ENCODE results near the gene KCNG3. TPM values are rescaled to one million over a fixed set of nuclear protein-coding genes. Genes with fewer than 3 reads are reported as not detected.

The KCNG3 gene
- total and polyA plus RNA-seq, 4 donors = 0.06 to 2.8 (median 0.29) TPM

- ATAC-seq (ENCODE audit: insufficient read depth, low FRiP score) (no peak), DNase-seq (no peak)
- TF ChIP-seq CTCF (IDR thresholded peaks at IDR 0.05; ENCODE audit: control extremely low read depth, extremely low read depth) = no peak
- Histone ChIP-seq H3K27me3 (ENCODE audit: control insufficient read depth in 3 of 3, insufficient read depth in 3 of 3, low read length in 2 of 3) (peaks cover 0 to 2% (median 0%) of the 10 kb centered on the region in 3 donors), H3K9me3 (ENCODE audit: control insufficient read depth in 4 of 4, insufficient read depth in 3 of 4, low read length in 3 of 4) (no peaks in the 10 kb centered on the region), H3K4me1 (ENCODE audit: control insufficient read depth in 5 of 5, insufficient read depth in 5 of 5, low read length in 5 of 5) (peaks cover 0 to 4% (median 0%) of the 10 kb centered on the region in 5 donors), H3K9ac (ENCODE audit: insufficient read depth in 1 of 2, low read length in 2 of 2) (no peak overlapping the region), H3K27ac (ENCODE audit: low read depth in 1 of 2, low read length in 1 of 2) (no peak overlapping the region), H3K4me3 (no peak overlapping the region), H3K36me3 (ENCODE audit: control insufficient read depth in 4 of 4, insufficient read depth in 4 of 4, low read length in 4 of 4) (no peaks in the 10 kb centered on the region)
- WGBS, 2 donors = 77 to 91% methylated on average over 1 of the region's 1 CpG
These were observed 35.4 kb downstream of the KCNG3 start for GRCh38 chr2:42458396-42458795.

GRCh38 chr2:42457011-42457410, 36.8 kb downstream of the KCNG3 start:
- H3K36me3 ChIP-seq (ENCODE audit: control insufficient read depth in 4 of 4, insufficient read depth in 4 of 4, low read length in 4 of 4) = no peaks in the 10 kb centered on the region
- no peak overlapping the region for H3K9ac ChIP-seq (ENCODE audit: insufficient read depth in 1 of 2, low read length in 2 of 2)
- no peaks in the 10 kb centered on the region for H3K9me3 ChIP-seq (ENCODE audit: control insufficient read depth in 4 of 4, insufficient read depth in 3 of 4, low read length in 3 of 4)
- H3K27ac ChIP-seq (ENCODE audit: low read depth in 1 of 2, low read length in 1 of 2) = no peak overlapping the region
- no peak for TF ChIP-seq CTCF (IDR thresholded peaks at IDR 0.05; ENCODE audit: control extremely low read depth, extremely low read depth)
- 89 to 90% methylated on average over 6 of the region's 6 CpGs for WGBS, 2 donors
- ATAC-seq (ENCODE audit: insufficient read depth, low FRiP score) = no peak
- H3K27me3 ChIP-seq (ENCODE audit: control insufficient read depth in 3 of 3, insufficient read depth in 3 of 3, low read length in 2 of 3) = no peaks in the 10 kb centered on the region
- no peak overlapping the region for H3K4me3 ChIP-seq
- no peak for DNase-seq
- H3K4me1 ChIP-seq (ENCODE audit: control insufficient read depth in 5 of 5, insufficient read depth in 5 of 5, low read length in 5 of 5) = peaks cover 0 to 4% (median 0%) of the 10 kb centered on the region in 5 donors

GRCh38 chr2:42456126-42456839, 37.5 kb downstream of the KCNG3 start:
- no peak for ATAC-seq (ENCODE audit: insufficient read depth, low FRiP score)
- DNase-seq = peak in 1 of 3 donors; percentile 17
- Histone ChIP-seq H3K4me3 (no peak overlapping the region), H3K4me1 (ENCODE audit: control insufficient read depth in 5 of 5, insufficient read depth in 5 of 5, low read length in 5 of 5) (peaks cover 0 to 4% (median 0%) of the 10 kb centered on the region in 5 donors), H3K9me3 (ENCODE audit: control insufficient read depth in 4 of 4, insufficient read depth in 3 of 4, low read length in 3 of 4) (no peaks in the 10 kb centered on the region), H3K36me3 (ENCODE audit: control insufficient read depth in 4 of 4, insufficient read depth in 4 of 4, low read length in 4 of 4) (no peaks in the 10 kb centered on the region), H3K9ac (ENCODE audit: insufficient read depth in 1 of 2, low read length in 2 of 2) (no peak overlapping the region), H3K27ac (ENCODE audit: low read depth in 1 of 2, low read length in 1 of 2) (no peak overlapping the region), H3K27me3 (ENCODE audit: control insufficient read depth in 3 of 3, insufficient read depth in 3 of 3, low read length in 2 of 3) (no peaks in the 10 kb centered on the region)
- 84 to 92% methylated on average over 3 of the region's 3 CpGs for WGBS, 2 donors
- no peak for TF ChIP-seq CTCF (IDR thresholded peaks at IDR 0.05; ENCODE audit: control extremely low read depth, extremely low read depth)
